ENCODE measurements around the gene DLAT.
"Not testable (repeated sequence)": the region's sequence is repeated elsewhere in the genome, so short reads cannot be mapped to it uniquely, and the experiment has no call there.

DLAT gene

GRCh38 chr11:112002491-112003216 is 22.6 kb upstream of the DLAT start:
- in situ Hi-C loops (cut with MboI; ENCODE audit: low pct_unique_long_range_greater_than_20kb, low sequenced_read_pairs) = no loop called here
- no peak for DNase-seq

- in situ Hi-C loops (cut with MboI; ENCODE audit: low pct_unique_long_range_greater_than_20kb, low sequenced_read_pairs) = no loop called here
- peak; percentile 28 for DNase-seq
Observed at GRCh38 chr11:112004389-112004788, 20.8 kb upstream of the DLAT start.

- in situ Hi-C loops (cut with MboI; ENCODE audit: low pct_unique_long_range_greater_than_20kb, low sequenced_read_pairs) = no loop called here
- DNase-seq = no peak
Observed at GRCh38 chr11:112005422-112006094, 19.6 kb upstream of the DLAT start.

GRCh38 chr11:112006095-112006441 is 19.1 kb upstream of the DLAT start:
- DNase-seq; in situ Hi-C loops (cut with MboI; ENCODE audit: low pct_unique_long_range_greater_than_20kb, low sequenced_read_pairs): not testable (repeated sequence)

- in situ Hi-C loops (cut with MboI; ENCODE audit: low pct_unique_long_range_greater_than_20kb, low sequenced_read_pairs) = not testable (repeated sequence)
Observed at GRCh38 chr11:112011451-112011850, 13.8 kb upstream of the DLAT start.

GRCh38 chr11:112012874-112013273 is 12.3 kb upstream of the DLAT start:
- DNase-seq = no peak
- in situ Hi-C loops (cut with MboI; ENCODE audit: low pct_unique_long_range_greater_than_20kb, low sequenced_read_pairs) = no loop called here

More at GRCh38 chr11:112011451-112011850, 13.8 kb upstream of the DLAT start:
- DNase-seq = not testable (repeated sequence)

- DNase-seq = no peak
- in situ Hi-C loops (cut with MboI; ENCODE audit: low pct_unique_long_range_greater_than_20kb, low sequenced_read_pairs) = no loop called here
Observed at GRCh38 chr11:112013497-112014164, 11.6 kb upstream of the DLAT start.

- DNase-seq = no peak
- in situ Hi-C loops (cut with MboI; ENCODE audit: low pct_unique_long_range_greater_than_20kb, low sequenced_read_pairs) = no loop called here
Observed at GRCh38 chr11:112016088-112016764, 9.0 kb upstream of the DLAT start.

GRCh38 chr11:112016765-112017376 is 8.3 kb upstream of the DLAT start:
- in situ Hi-C loops (cut with MboI; ENCODE audit: low pct_unique_long_range_greater_than_20kb, low sequenced_read_pairs) = no loop called here
- DNase-seq = no peak

- in situ Hi-C loops (cut with MboI; ENCODE audit: low pct_unique_long_range_greater_than_20kb, low sequenced_read_pairs) = no loop called here
- no peak for DNase-seq
Observed at GRCh38 chr11:112017538-112017937, 7.7 kb upstream of the DLAT start.

GRCh38 chr11:112019066-112019465 is 6.1 kb upstream of the DLAT start:
- in situ Hi-C loops (cut with MboI; ENCODE audit: low pct_unique_long_range_greater_than_20kb, low sequenced_read_pairs) = no loop called here

GRCh38 chr11:112023104-112023503 is 2.1 kb upstream of the DLAT start:
- in situ Hi-C loops (cut with MboI; ENCODE audit: low pct_unique_long_range_greater_than_20kb, low sequenced_read_pairs) = no loop called here
- no peak for DNase-seq

More at GRCh38 chr11:112019066-112019465, 6.1 kb upstream of the DLAT start:
- no peak for DNase-seq

GRCh38 chr11:112024178-112024772 is 933 bp upstream of the DLAT start:
- DNase-seq = peak; percentile 81
- in situ Hi-C loops (cut with MboI; ENCODE audit: low pct_unique_long_range_greater_than_20kb, low sequenced_read_pairs) = no loop called here

GRCh38 chr11:112025707-112026106 is 499 bp downstream of the DLAT start:
- in situ Hi-C loops (cut with MboI; ENCODE audit: low pct_unique_long_range_greater_than_20kb, low sequenced_read_pairs) = no loop called here
- no peak for DNase-seq

- DNase-seq; in situ Hi-C loops (cut with MboI; ENCODE audit: low pct_unique_long_range_greater_than_20kb, low sequenced_read_pairs): not testable (repeated sequence)
Observed at GRCh38 chr11:112026784-112027410, 1.7 kb downstream of the DLAT start.

- DNase-seq = no peak
- in situ Hi-C loops (cut with MboI; ENCODE audit: low pct_unique_long_range_greater_than_20kb, low sequenced_read_pairs) = no loop called here
Observed at GRCh38 chr11:112029460-112029859, 4.3 kb downstream of the DLAT start.

- no peak for DNase-seq
- in situ Hi-C loops (cut with MboI; ENCODE audit: low pct_unique_long_range_greater_than_20kb, low sequenced_read_pairs) = no loop called here
Observed at GRCh38 chr11:112033902-112034301, 8.7 kb downstream of the DLAT start.

- DNase-seq = no peak
- in situ Hi-C loops (cut with MboI; ENCODE audit: low pct_unique_long_range_greater_than_20kb, low sequenced_read_pairs) = no loop called here
Observed at GRCh38 chr11:112037527-112037926, 12.3 kb downstream of the DLAT start.

All from KBM-7 (cell line).